GM21528 (cell line): ENCODE results near the gene ACSF2.
"Not testable (repeated sequence)": the region's sequence is repeated elsewhere in the genome, so short reads cannot be mapped to it uniquely, and the experiment has no call there.

Experiments
- ATAC-seq: cut with Tn5 transposase; IDR thresholded peaks from one replicate; pipeline ENCODE4 v1.9.1; 2021; ENCODE audit warnings: mild to moderate bottlenecking, moderate library complexity; ENCODE audit not compliant: unreplicated experiment, low FRiP score

ACSF2 gene

DNA sequence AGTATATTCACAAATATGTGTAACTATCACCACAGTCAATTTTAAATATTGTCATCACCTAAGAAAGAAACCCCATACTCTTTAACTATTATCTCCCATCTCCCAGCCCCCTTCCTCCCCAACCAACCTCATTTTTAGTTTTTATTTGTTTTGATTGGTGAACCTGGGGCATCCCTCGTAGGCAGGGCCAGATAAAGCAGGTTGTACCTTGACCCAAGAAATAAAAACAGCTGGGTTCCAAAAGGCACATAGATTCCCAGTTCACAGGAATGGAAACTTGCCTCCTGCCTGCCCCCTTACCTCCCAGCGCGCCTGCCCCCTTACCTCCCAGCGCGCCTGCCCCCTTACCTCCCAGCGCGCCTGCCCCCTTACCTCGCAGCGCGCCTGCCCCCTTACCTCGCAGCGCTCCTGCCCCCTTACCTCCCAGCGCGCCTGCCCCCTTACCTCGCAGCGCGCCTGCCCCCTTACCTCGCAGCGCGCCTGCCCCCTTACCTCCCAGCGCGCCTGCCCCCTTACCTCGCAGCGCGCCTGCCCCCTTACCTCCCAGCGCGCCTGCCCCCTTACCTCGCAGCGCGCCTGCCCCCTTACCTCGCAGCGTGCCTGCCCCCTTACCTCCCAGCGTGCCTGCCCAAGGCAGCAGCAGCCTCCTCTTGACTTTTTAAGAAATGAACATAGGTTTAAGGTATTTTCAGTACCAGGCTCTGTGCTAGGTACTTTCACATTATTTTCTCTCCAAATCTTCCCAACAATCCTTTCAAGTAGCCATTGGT lies 49.9 kb downstream of the ACSF2 start:
- not testable (repeated sequence) for ATAC-seq

DNA sequence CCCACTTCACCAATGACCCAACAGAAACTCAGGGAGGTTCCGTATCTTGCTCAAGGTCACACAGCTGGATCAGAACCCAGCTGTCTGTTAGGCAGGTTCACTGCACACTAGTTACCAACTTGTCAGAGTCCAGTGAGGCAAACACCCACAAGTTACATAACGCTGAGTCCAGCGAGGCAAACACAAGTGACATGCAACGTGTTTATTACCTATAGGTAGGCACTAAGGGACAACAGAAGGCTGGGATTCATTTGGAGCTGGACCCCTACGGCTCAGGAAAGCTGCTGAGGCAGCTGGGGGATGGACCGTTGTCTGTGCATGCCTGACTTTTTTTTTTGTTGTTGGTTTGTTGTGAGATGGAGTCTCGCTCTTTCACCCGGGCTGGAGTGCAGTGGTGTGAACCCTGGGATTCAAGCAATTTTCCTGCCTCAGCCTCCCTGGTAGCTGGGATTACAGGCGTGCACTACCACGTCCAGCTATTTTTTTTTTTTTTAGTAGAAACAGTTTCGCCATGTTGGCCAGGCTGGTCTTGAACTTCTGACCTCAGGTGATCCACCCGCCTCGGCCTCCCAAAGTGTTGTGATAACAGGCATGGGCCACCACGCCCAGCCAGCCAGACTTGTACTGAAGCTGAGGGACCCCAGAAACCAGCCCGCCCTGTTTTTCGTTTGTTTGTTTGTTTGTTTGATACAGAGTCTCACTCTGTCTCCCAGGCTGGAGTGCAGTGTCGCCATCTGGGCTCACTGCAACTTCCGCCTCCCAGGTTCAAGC lies 50.7 kb downstream of the ACSF2 start:
- ATAC-seq = no peak

DNA sequence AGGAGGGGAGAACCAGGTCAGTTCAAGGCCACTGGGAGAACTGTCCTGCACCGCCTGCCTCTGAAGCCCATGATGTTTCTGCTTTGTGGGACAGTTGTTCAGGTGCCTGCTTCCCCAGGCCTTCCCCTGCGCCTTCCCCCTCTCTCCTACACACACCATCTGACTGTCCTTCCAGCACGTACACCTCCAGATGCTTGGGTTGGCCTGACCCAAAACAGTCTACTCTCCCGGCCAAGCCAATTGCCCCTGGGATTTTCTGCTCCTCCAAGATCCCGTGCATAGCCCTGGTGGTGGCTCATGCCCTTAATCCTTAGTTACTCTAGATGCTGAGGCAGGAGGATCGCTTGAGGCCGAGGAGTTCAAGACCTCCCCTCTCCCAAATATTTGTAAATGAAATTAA lies 52.0 kb downstream of the ACSF2 start:
- ATAC-seq = no peak

DNA sequence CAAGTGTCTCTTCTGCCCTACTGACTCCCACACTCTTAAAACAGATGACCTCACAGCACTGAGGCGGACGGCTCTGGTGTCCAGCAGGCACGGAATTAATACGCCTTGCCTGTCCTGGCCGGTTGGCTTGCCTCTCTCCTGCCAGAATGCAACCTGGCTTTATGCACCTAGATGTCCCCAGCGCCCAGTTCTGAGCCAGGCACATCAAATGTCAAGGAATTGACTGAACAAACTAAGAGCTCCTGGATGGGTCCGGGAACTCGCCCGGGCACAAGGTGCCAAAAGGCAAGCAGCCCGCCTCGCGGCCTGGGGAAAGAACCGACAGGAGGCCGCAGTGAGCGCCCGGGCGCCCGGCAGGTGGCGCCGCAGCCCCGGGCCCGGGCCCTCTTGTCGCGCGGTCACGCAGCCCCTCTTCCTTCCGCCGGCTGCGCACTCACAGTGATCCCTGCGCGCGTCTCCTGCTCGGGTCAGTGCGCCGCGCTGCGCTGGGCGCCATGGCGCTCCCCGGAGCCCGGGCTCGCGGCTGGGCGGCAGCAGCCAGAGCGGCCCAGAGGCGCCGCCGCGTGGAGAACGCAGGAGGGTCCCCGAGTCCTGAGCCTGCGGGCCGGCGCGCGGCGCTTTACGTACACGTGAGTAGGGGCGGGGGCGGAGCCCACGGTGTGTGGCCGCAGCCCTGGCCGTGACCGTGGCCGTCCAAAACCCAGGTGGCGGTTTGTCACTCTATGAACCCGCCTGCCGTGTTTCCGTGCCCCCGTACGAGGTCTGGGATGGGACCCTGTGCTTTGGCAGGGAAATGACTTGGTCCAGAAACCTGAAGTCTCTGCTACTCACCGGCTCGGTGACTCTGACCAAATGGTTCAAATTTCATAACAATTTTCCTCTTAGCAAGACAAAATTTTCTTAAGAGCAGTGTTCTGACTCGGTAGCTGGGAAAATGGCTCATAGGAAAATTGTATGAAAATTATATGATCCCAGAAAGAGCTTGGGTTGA lies 52.7 kb downstream of the ACSF2 start, which contains the start of gene RSAD1:
TSS of gene RSAD1 (plus strand) at position 470 of the 991 bp plus-strand sequence. CDS start at position 495, 25 bp downstream.
- ATAC-seq = peak; percentile 82

DNA sequence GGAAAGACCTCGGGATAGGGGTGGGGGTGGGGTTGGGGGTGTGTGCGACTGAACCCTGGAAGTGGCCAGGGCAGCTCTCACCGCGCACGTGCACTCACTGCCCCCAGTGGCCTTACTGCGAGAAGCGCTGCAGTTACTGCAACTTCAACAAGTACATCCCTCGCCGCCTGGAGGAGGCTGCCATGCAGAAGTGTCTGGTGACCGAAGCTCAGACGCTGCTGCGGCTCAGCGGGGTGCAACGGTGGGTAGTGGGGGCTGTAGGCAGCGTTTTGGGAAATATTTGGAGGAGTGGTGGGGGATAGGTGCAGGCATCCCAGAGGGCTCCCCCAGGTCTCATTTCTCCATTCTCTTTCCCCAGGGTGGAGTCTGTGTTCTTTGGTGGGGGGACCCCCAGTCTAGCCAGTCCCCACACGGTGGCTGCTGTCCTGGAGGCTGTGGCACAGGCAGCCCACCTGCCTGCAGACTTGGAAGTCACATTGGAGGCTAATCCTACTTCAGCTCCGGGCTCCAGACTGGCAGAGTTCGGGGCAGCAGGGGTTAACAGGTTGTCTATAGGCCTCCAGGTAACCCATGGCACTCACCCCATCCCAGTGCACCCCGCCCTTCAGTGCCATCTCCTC lies 53.6 kb downstream of the ACSF2 start:
- no peak for ATAC-seq

DNA sequence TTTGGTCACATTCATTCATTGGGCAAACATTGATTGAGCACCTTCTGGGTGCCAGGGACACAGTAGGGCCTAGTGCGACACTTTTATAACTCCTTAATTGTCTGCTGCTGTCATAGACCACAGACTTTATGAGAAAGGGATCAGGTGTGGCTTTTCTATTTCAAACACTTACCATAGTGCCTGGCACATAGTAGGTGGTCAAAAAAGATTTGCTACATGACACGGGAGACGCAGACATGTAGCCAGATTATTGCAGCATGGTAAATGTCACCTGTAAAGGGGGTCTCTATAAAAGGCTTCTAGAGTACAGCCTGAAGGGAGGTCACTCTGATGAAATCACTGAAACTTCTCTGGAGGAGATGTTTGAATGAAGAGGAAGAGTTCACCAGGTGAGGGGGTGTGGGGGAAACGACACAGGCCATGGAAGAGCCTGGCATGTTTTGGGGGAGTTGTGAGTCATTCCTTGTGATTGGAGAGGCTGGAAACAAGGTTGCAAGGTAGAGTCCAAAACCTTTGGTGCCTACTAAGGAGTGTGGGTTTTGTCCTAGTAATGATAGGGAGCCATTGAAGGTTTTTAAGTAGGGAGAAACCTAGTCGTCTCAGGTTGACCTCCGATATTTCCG lies 54.2 kb downstream of the ACSF2 start:
- ATAC-seq = no peak

DNA sequence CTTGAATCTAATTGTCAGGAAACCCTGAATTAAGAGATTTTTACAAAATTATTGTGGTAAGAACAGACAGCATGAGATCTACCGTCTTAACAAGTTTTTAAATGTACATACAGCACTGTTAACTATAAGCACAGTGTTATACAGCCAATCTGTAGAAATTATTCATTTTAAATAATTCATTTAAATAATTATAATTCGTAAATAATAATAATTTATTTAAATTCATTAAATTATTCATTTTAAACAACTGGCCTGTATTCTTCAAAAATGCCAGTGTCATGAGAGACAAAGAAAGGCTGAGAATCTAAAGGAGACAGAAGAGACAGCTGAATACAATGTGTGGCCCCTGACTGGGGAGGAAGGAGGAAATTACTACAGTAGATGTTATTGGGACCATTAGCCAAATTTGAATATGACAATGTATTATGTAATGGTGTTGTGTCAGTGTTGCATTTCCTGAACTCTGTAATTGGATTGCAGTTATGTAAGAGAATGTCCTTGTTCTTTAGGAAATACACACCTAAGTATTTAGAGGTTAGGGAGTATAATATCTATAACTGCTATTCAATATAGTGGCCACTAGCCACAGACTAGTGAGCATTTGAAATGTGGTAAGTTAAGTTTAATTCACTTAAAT lies 55.0 kb downstream of the ACSF2 start:
- ATAC-seq = no peak

DNA sequence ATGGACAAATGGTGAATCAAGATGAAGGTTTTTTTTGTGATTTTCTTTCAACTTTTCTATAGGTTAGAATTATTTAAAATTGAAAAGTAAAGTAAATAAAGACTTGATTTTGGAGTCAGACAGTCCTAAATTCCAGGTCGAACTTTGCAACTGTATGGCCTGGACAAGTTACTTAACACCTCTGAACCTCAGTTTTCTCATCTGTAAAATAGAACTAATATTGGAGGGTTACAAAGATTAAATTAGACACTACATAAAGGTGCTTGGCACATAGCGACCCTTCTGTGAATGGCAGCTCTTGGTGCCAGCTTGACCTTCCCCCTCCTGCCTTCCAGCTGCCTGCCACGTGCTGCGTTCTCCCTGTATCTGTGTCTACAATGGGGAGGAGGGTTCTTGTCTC lies 55.6 kb downstream of the ACSF2 start:
- no peak for ATAC-seq

DNA sequence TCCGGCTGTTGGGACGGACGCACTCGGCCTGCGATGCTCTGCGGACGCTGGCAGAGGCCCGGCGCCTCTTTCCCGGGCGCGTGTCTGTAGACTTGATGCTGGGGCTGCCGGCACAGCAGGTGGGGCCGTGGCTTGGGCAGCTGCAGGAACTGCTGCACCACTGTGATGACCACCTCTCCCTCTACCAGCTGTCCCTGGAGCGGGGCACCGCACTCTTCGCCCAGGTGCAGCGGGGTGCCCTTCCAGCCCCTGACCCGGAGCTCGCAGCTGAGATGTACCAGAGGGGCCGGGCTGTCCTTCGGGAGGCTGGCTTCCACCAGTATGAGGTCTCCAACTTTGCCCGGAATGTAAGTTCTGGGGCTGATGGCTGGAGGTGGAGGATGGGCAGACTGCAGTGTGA lies 56.1 kb downstream of the ACSF2 start:
- ATAC-seq = no peak

DNA sequence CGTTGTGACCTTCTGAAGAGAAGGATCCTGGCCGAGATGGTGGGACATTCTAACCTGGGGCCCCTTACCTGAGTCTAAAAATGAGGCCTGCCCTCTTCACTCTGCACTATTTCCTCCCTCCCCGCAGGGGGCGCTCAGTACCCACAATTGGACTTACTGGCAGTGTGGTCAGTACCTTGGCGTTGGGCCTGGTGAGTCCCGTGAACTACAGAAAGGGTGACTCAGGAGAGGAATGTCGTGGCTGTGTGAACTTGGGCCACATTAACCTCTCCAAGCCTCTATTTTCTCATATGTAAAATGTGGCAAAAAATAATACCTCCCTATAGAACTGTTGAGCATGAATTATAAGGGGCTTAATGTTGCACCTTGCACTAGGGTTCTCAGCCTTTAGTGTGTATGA lies 56.5 kb downstream of the ACSF2 start:
- ATAC-seq = no peak

DNA sequence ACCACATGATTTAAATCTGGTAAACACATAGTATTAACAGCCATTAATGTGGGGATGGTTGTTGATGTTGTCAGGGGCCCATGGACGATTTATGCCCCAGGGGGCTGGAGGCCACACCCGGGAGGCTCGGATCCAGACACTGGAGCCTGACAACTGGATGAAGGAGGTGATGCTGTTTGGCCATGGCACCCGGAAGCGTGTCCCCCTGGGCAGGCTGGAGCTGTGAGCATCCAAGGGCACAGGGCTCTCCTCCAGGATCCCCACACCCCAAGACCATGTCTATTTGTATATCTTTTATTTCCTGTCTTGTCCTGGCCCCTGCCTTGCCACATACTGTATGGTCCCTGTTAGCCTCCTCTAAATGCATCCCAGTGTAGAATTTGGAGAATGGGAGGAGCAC lies 57.2 kb downstream of the ACSF2 start:
- no peak for ATAC-seq

DNA sequence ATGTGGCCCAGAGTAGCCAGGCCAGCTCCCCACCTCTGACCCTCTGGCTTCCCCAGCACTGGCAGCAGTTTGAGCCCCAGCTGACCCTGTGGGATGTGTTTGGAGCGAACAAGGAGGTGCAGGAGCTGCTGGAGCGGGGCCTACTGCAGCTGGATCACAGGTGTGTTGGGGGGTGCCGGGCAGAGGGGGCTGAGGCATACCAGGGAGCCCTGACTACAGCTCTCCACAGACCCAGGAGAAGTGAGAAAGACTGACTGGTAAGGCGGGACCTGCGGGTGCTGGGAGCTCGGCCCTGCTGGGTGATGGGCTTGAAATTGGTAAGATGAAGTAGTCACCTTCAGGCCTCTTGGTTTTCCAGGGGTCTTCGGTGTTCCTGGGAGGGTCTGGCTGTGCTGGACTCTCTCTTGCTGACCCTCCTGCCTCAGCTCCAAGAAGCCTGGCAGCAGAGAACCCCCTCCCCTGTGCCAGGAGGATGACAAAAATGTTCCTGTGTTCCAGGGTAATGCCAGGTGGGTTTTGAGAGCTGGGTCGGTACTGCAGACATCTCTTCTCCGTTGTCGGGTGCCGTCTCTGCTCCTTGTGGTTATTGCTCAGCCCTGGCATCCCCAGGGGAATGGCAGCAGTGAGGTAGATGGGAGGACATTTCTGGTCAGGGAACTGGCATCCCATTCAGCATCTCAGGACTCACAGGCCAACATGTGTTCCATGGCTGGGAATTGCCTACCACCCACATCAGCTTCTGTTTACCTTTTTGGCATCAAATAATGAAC lies 58.6 kb downstream of the ACSF2 start:
- ATAC-seq = no peak

DNA sequence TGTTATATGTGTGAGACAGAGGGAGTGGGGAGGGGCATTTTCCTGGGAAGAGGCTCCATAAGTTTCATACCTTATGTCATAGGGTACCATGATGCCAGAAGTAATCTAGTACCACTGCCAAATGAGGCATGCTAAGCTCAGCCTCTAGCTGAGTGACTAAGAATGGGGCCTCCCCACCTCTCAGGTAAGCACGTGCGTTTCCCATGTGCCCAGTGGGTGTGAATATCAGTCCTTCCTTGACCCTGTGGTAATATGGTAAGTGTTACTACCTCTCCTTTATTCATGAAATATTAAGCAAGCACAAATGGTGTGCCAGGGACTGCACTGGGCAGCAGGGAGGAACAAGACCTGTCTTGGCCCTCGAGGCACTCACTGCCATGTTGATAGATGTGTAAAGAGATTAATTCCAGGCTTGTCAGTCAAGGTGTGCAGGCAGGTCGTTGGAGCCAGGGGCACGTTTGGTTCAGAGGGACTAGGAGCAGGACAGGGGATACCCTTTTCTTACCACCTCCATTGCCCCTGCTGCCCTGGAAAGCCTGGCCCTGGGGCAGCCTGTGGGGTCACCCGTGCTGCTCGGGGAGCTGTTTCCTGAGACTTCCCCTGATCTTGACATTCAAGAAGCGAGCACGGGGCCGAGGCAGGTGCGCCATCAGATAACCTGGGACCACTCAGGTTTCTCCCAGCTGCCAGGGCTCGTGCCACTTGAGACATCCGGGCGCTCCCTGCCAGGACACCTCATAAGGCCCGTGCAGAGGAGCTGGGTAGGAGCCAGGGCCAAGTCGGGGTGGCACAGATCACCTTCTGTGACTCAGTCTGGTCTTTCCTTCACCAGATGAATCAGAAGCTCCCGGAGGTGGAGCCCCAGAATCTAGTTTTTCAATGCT lies 61.4 kb downstream of the ACSF2 start:
- ATAC-seq = no peak

DNA sequence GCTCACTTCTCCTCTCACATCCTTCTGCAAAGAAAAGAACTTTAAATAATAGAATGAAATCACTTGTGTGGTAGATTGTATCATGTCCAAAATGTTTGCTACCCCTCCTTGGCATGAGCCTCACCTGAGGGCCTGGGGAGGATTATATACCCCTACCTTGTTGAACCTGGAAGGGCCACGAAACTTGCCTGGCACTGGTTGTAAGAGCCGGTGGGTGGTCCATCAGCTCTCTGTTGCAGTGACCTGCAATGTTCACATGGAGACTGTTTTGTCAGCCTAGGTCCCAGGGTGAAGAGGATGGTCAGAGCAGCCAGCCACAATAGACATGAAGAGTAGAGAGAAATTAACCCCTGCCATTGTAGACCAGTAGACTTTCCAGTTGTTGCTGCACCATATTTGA lies 62.9 kb downstream of the ACSF2 start:
- no peak for ATAC-seq

DNA sequence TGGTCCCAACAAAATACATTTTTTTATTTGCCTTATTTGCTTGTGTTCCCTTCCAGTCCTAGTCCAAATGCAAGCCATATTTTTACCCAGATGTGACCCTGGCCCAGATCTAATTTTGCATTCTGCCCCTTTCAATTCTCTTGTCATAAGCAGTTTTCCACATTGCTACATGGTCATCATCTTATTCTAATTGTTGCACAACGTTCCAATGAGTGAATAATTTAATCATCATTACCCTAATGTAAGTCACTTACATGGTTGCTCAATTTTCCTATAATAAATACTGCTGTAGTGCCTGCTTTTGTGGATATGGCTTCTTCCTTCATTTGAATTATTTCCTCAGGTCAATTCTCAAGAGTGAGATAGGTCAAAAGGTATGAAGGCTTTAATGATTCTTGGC lies 65.5 kb downstream of the ACSF2 start:
- no peak for ATAC-seq

DNA sequence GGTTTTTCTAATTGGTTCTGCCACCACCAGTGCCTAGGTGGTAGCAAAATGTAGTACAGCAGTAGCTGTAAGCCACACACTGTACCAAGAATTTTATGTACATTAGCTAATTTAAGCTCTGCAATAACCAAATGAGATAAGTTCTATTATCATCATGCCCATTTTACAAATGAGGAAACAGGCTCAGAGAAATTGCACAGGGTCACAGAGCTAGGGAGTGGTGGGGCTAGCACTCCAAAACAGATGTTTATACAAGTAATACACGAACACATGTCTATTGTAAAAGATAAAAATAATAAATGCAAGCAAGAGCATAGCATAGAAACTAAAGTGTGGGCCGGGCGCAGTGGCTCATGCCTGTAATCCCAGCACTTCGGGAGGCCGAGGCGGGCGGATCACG lies 66.2 kb downstream of the ACSF2 start:
- ATAC-seq = no peak

DNA sequence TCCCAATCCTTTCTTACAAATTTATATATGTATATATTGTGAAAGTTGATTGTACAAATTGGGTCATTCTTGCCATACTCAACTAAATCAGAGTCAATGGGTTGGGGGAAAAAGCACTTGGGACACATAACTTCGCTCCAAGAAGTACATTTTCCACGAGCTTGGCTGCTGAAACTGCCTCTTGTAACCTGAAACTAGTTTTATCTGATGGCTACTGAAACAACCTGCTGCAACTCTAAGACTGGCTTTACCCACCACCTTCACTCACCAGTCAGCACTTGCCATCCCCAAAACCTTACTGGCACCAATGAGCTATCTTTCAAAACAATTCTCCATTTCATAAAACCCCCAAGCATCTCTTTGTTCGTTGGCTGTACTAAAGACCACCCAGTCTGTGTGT lies 67.7 kb downstream of the ACSF2 start:
- ATAC-seq = no peak
